Activated CD8-positive, alpha-beta memory T cell treated with anti-CD3 and anti-CD28 coated beads, Interleukin-2, amount 10 ng/mL, durations not matched to agents 7 days and 5 days (primary cell): ENCODE results near the gene CBX4. TPM values are rescaled to one million over a fixed set of nuclear protein-coding genes. Genes with fewer than 3 reads are reported as not detected.

Experiments used
- ATAC-seq: fragments of 150-1000 bp; cut with Tn5 transposase; one replicate; pipeline ENCODE4 v1.10.0; 2021; ENCODE audit warnings: moderate library complexity
- CTCF ChIA-PET: fragments of 350-600 bp; sonication (Branson Sonifier 250); formaldehyde crosslinking; loops from one replicate; lab custom pipeline; 2021; ENCODE audit warnings: antibody characterized with exemption; lab: Charles Lee
- DNase-seq: peaks from one replicate; pipeline ENCODE4 v3.0.0-alpha.2; 2020
- H3K27ac Mint-ChIP-seq: one replicate; pipeline ENCODE4 v1.8.0; 2021; ENCODE audit warnings: mild to moderate bottlenecking, mixed read lengths
- H3K27me3 Mint-ChIP-seq: one replicate; pipeline ENCODE4 v1.8.0; 2021; ENCODE audit warnings: mixed read lengths
- H3K36me3 Mint-ChIP-seq: one replicate; pipeline ENCODE4 v1.8.0; 2021; ENCODE audit warnings: mild to moderate bottlenecking, mixed read lengths
- H3K4me1 Mint-ChIP-seq: one replicate; pipeline ENCODE4 v1.8.0; 2021; ENCODE audit warnings: mixed read lengths
- H3K4me3 Mint-ChIP-seq: one replicate; pipeline ENCODE4 v1.8.0; 2021; ENCODE audit warnings: mild to moderate bottlenecking, moderate library complexity, mixed read lengths
- H3K9me3 Mint-ChIP-seq: one replicate; pipeline ENCODE4 v1.8.0; 2022; ENCODE audit warnings: low read depth, mixed read lengths
- total RNA-seq, 2 experiments: library from RNA; stranded (reverse); gene quantifications; one replicate each; pipeline ENCODE4 v1.2.3, GENCODE V29; 2021

Gene CBX4
- 10 to 100 TPM; 28.3 to 36.7 TPM for total RNA-seq

- Mint-ChIP-seq H3K9me3 (no peaks in the 10 kb centered on the region), H3K4me1 (peaks cover 36% of the 10 kb centered on the region), H3K27me3 (peaks cover 39% of the 10 kb centered on the region), H3K36me3 (peaks cover 20% of the 10 kb centered on the region), H3K27ac (peak within 1 kb of the TSS; percentile 96), H3K4me3 (peak within 1 kb of the TSS; percentile 97)
- DNase-seq = peak; percentile 94
- CTCF ChIA-PET = interaction anchor here (0.7 to 4.0 kb wide), 32 partner anchors 11 to 423 kb away, joined by 3 to 44 read pairs (median 5); partner anchors contain the start of genes CBX2, CBX8 and GAA
- peak; percentile 81 for ATAC-seq
These were observed at the start of gene CBX4 for GRCh38 chr17:79839356-79840268. Gene CBX4, minus strand, starts transcription at chr17:79839440. Its CDS starts 189 bp downstream, at chr17:79839251.

- no peak for ATAC-seq
- no peak overlapping the region for H3K4me3 Mint-ChIP-seq
- H3K4me1 Mint-ChIP-seq = no peaks in the 10 kb centered on the region
- no peak overlapping the region for H3K27ac Mint-ChIP-seq
- DNase-seq = no peak
- no peaks in the 10 kb centered on the region for H3K9me3 Mint-ChIP-seq
- no peaks in the 10 kb centered on the region for H3K36me3 Mint-ChIP-seq
- peaks cover 27% of the 10 kb centered on the region for H3K27me3 Mint-ChIP-seq
- CTCF ChIA-PET = no interaction called here
These were observed 48.8 kb upstream of the CBX4 start for GRCh38 chr17:79888009-79888540.

GRCh38 chr17:79887451-79887991 lies 48.3 kb upstream of the CBX4 start:
- Mint-ChIP-seq H3K4me1 (no peaks in the 10 kb centered on the region), H3K27me3 (peaks cover 29% of the 10 kb centered on the region)

GRCh38 chr17:79883202-79883601 lies 44.0 kb upstream of the CBX4 start:
- Mint-ChIP-seq H3K9me3 (no peaks in the 10 kb centered on the region), H3K27me3 (peaks cover 44% of the 10 kb centered on the region)

More at GRCh38 chr17:79887451-79887991, 48.3 kb upstream of the CBX4 start:
- Mint-ChIP-seq H3K36me3 (no peaks in the 10 kb centered on the region), H3K9me3 (no peaks in the 10 kb centered on the region), H3K27ac (no peak overlapping the region), H3K4me3 (no peak overlapping the region)
- ATAC-seq (no peak), DNase-seq (no peak)
- CTCF ChIA-PET = no interaction called here

GRCh38 chr17:79878329-79878947 lies 39.2 kb upstream of the CBX4 start:
- no peaks in the 10 kb centered on the region for H3K9me3 Mint-ChIP-seq
- peaks cover 49% of the 10 kb centered on the region for H3K27me3 Mint-ChIP-seq
- ATAC-seq = no peak
- H3K4me1 Mint-ChIP-seq = no peaks in the 10 kb centered on the region
- CTCF ChIA-PET = no interaction called here
- no peaks in the 10 kb centered on the region for H3K36me3 Mint-ChIP-seq
- no peak for DNase-seq
- H3K27ac Mint-ChIP-seq = no peak overlapping the region
- no peak overlapping the region for H3K4me3 Mint-ChIP-seq

More at GRCh38 chr17:79883202-79883601, 44.0 kb upstream of the CBX4 start:
- H3K4me1 Mint-ChIP-seq = no peaks in the 10 kb centered on the region
- no peak for ATAC-seq
- no peak overlapping the region for H3K4me3 Mint-ChIP-seq
- DNase-seq = no peak
- CTCF ChIA-PET = no interaction called here
- H3K27ac Mint-ChIP-seq = no peak overlapping the region
- H3K36me3 Mint-ChIP-seq = no peaks in the 10 kb centered on the region

- peaks cover 4% of the 10 kb centered on the region for H3K4me1 Mint-ChIP-seq
- peaks cover 38% of the 10 kb centered on the region for H3K27me3 Mint-ChIP-seq
- ATAC-seq = no peak
- no peak overlapping the region for H3K4me3 Mint-ChIP-seq
- H3K36me3 Mint-ChIP-seq = no peaks in the 10 kb centered on the region
- CTCF ChIA-PET = no interaction called here
- H3K9me3 Mint-ChIP-seq = no peaks in the 10 kb centered on the region
- no peak for DNase-seq
- no peak overlapping the region for H3K27ac Mint-ChIP-seq
These were observed 37.8 kb upstream of the CBX4 start for GRCh38 chr17:79877041-79877440.

- no peaks in the 10 kb centered on the region for H3K36me3 Mint-ChIP-seq
- peaks cover 4% of the 10 kb centered on the region for H3K4me1 Mint-ChIP-seq
- H3K27me3 Mint-ChIP-seq = peaks cover 32% of the 10 kb centered on the region
- no peak overlapping the region for H3K4me3 Mint-ChIP-seq
- ATAC-seq (no peak), DNase-seq (no peak)
- H3K9me3 Mint-ChIP-seq = no peaks in the 10 kb centered on the region
- CTCF ChIA-PET = interaction anchor here (1.4 kb wide), 1 partner anchor 20 kb away, joined by 5 read pairs; no protein-coding TSS in a partner anchor
- H3K27ac Mint-ChIP-seq = no peak overlapping the region
These were observed 36.3 kb upstream of the CBX4 start for GRCh38 chr17:79875511-79875910.

GRCh38 chr17:79874329-79874981 lies 35.2 kb upstream of the CBX4 start:
- no peaks in the 10 kb centered on the region for H3K9me3 Mint-ChIP-seq
- no peak overlapping the region for H3K27ac Mint-ChIP-seq
- no peak overlapping the region for H3K4me3 Mint-ChIP-seq
- H3K36me3 Mint-ChIP-seq = no peaks in the 10 kb centered on the region
- peak; percentile 60 for ATAC-seq
- peaks cover 4% of the 10 kb centered on the region for H3K4me1 Mint-ChIP-seq
- CTCF ChIA-PET = interaction anchor here (1.0 to 1.4 kb wide), 4 partner anchors 10 to 30 kb away, joined by 3 to 5 read pairs (median 4); no protein-coding TSS in a partner anchor
- H3K27me3 Mint-ChIP-seq = peaks cover 28% of the 10 kb centered on the region
- DNase-seq = no peak

GRCh38 chr17:79873583-79873982 lies 34.3 kb upstream of the CBX4 start:
- H3K9me3 Mint-ChIP-seq = no peaks in the 10 kb centered on the region
- no peak overlapping the region for H3K4me3 Mint-ChIP-seq
- peaks cover 25% of the 10 kb centered on the region for H3K27me3 Mint-ChIP-seq
- H3K36me3 Mint-ChIP-seq = no peaks in the 10 kb centered on the region
- peaks cover 4% of the 10 kb centered on the region for H3K4me1 Mint-ChIP-seq
- DNase-seq (no peak), ATAC-seq (no peak)
- CTCF ChIA-PET = interaction anchor here (1.0 to 1.4 kb wide), 5 partner anchors 9 to 29 kb away, joined by 3 to 4 read pairs (median 3); no protein-coding TSS in a partner anchor
- H3K27ac Mint-ChIP-seq = no peak overlapping the region

GRCh38 chr17:79872762-79873161 lies 33.5 kb upstream of the CBX4 start:
- DNase-seq = no peak
- CTCF ChIA-PET = interaction anchor here (1.2 to 1.4 kb wide), 4 partner anchors 18 to 28 kb away, joined by 3 to 4 read pairs (median 3); no protein-coding TSS in a partner anchor
- peaks cover 18% of the 10 kb centered on the region for H3K27me3 Mint-ChIP-seq
- no peaks in the 10 kb centered on the region for H3K36me3 Mint-ChIP-seq
- peak; percentile 49 for ATAC-seq
- no peak overlapping the region for H3K27ac Mint-ChIP-seq
- peaks cover 4% of the 10 kb centered on the region for H3K4me1 Mint-ChIP-seq
- no peaks in the 10 kb centered on the region for H3K9me3 Mint-ChIP-seq
- no peak overlapping the region for H3K4me3 Mint-ChIP-seq

GRCh38 chr17:79871131-79871530 lies 31.9 kb upstream of the CBX4 start:
- DNase-seq (no peak), ATAC-seq (no peak)
- Mint-ChIP-seq H3K27me3 (peaks cover 14% of the 10 kb centered on the region), H3K27ac (no peak overlapping the region), H3K4me1 (peaks cover 6% of the 10 kb centered on the region), H3K9me3 (no peaks in the 10 kb centered on the region), H3K36me3 (no peaks in the 10 kb centered on the region), H3K4me3 (no peak overlapping the region)
- CTCF ChIA-PET = no interaction called here

GRCh38 chr17:79870540-79870939 lies 31.3 kb upstream of the CBX4 start:
- ATAC-seq = no peak
- no peak for DNase-seq
- Mint-ChIP-seq H3K27me3 (peaks cover 15% of the 10 kb centered on the region), H3K27ac (no peak overlapping the region), H3K4me1 (peaks cover 7% of the 10 kb centered on the region), H3K36me3 (no peaks in the 10 kb centered on the region), H3K4me3 (no peak overlapping the region), H3K9me3 (no peaks in the 10 kb centered on the region)
- CTCF ChIA-PET = no interaction called here
